Fibroblast of lung (primary cell): ENCODE data around the gene ZNF366. TPM values are rescaled to one million over a fixed set of nuclear protein-coding genes. Genes with fewer than 3 reads are reported as not detected.
A peak's percentile ranks its signal among the peaks of the same experiment; 100 is the strongest.

Experiments used
- DNase-seq, 2 donors: peaks; one replicate each; pipeline versions ENCODE4 v3.0.0 to v3.0.0-alpha.2; 2010; ENCODE audit warnings: low read depth in 2 of 2
- H2AFZ ChIP-seq: 2 replicates; pipeline ENCODE4 v1.5.1; 2012; ENCODE audit warnings: low read length, control low read depth, inconsistent platforms
- H3K27ac ChIP-seq: 2 replicates; pipeline ENCODE4 v1.5.1; 2011; ENCODE audit warnings: low read length, control low read depth; ENCODE audit not compliant: insufficient read depth
- H3K27me3 ChIP-seq: 2 replicates; pipeline ENCODE4 v1.5.1; 2011; ENCODE audit warnings: mild to moderate bottlenecking, low read length; ENCODE audit not compliant: control insufficient read depth, insufficient read depth
- H3K36me3 ChIP-seq: 2 replicates; pipeline ENCODE4 v1.5.1; 2011; ENCODE audit warnings: low read length; ENCODE audit not compliant: control insufficient read depth, insufficient read depth
- H3K4me1 ChIP-seq: 2 replicates; pipeline ENCODE4 v1.5.1; 2011; ENCODE audit warnings: low read length; ENCODE audit not compliant: control insufficient read depth, insufficient read depth; ENCODE audit errors: extremely low read depth
- H3K4me2 ChIP-seq: 2 replicates; pipeline ENCODE4 v1.5.1; 2011; ENCODE audit warnings: low read length, control low read depth; ENCODE audit not compliant: insufficient read depth; ENCODE audit errors: extremely low read depth
- H3K4me3 ChIP-seq, 4 experiments: fragments of 200-600 bp in 1 of 4; sonication (generic) in 1 of 4; replicated peaks in 1 of 4; 2 replicates each; pipeline ENCODE4 v1.5.1; 2011 to 2016; ENCODE audit warnings: low read length in 4 of 4, low read depth in 3 of 4, mild to moderate bottlenecking in 3 of 4, control low read depth in 2 of 4, inconsistent platforms in 1 of 4, mixed read lengths in 1 of 4; ENCODE audit not compliant: insufficient read depth in 1 of 4; ENCODE audit errors: control extremely low read depth in 1 of 4
- H3K79me2 ChIP-seq: 2 replicates; pipeline ENCODE4 v1.5.1; 2012; ENCODE audit warnings: mild to moderate bottlenecking, low read length, inconsistent platforms; ENCODE audit not compliant: control insufficient read depth, insufficient read depth
- H3K9ac ChIP-seq: 2 replicates; pipeline ENCODE4 v1.5.1; 2011; ENCODE audit warnings: mild to moderate bottlenecking, low read length, control low read depth; ENCODE audit not compliant: insufficient read depth
- H3K9me3 ChIP-seq: 2 replicates; pipeline ENCODE4 v1.5.1; 2012; ENCODE audit warnings: low read depth, low read length; ENCODE audit not compliant: control insufficient read depth, insufficient read depth
- H4K20me1 ChIP-seq: 2 replicates; pipeline ENCODE4 v1.5.1; 2011; ENCODE audit warnings: low read length; ENCODE audit not compliant: control insufficient read depth, insufficient read depth; ENCODE audit errors: extremely low read depth
- CTCF ChIP-seq, 2 donors: IDR thresholded peaks in 1 of 2; conservative IDR thresholded peaks in 1 of 2; 1 replicate in 1 of 2; 2 replicates in 1 of 2; pipeline ENCODE4 v1.5.1; 2011 to 2012; ENCODE audit warnings: low read length in 2 of 2, control low read depth in 1 of 2, inconsistent platforms in 1 of 2, low read depth in 1 of 2, mild to moderate bottlenecking in 1 of 2
- EZH2 ChIP-seq: IDR thresholded peaks from 2 replicates; pipeline ENCODE4 v1.5.1; 2012; ENCODE audit warnings: low read length, control low read depth, mild to moderate bottlenecking; ENCODE audit errors: missing control alignments
- polyA plus RNA-seq, 2 donors: library from polyadenylated mRNA; depleted of rRNA in 1 of 2; stranded (reverse) in 1 of 2; unstranded in 1 of 2; fragments of >200 nt; gene quantifications; 2 replicates each; pipeline ENCODE4 v1.2.1, GENCODE V29; 2011 to 2012; ENCODE audit warnings: missing spikeins in 1 of 2
- total RNA-seq: library from RNA; depleted of rRNA; stranded (reverse); fragments of >200 nt; gene quantifications from 2 replicates; pipeline ENCODE4 v1.2.1, GENCODE V29; 2014

Gene ZNF366
- total and polyA plus RNA-seq, 2 donors (not counting 1 experiment from before 2014, with no cell fraction given) = not detected

GRCh38 chr5:72465601-72466563, 41.3 kb downstream of the ZNF366 start:
- Histone ChIP-seq H3K27me3 (no peaks in the 10 kb centered on the region), H3K4me2 (no peak overlapping the region), H4K20me1 (no peaks in the 10 kb centered on the region), H3K79me2 (no peaks in the 10 kb centered on the region), H3K9me3 (no peaks in the 10 kb centered on the region), H3K9ac (no peak overlapping the region), H3K4me1 (peaks cover 5% of the 10 kb centered on the region), H3K4me3 (no peak overlapping the region), H3K36me3 (no peaks in the 10 kb centered on the region), H3K27ac (no peak overlapping the region), H2AFZ (no peak overlapping the region)
- TF ChIP-seq EZH2 (no peak), CTCF (conservative IDR thresholded peaks at IDR 0.05 in 1 of 2, IDR thresholded peaks at IDR 0.05 in 1 of 2; ENCODE audit: low read depth in 1 of 2, low read length in 2 of 2) (no peak)
- peak; percentile 34 to 82 for DNase-seq

- Histone ChIP-seq H3K4me2 (no peak overlapping the region), H3K9ac (no peak overlapping the region), H3K9me3 (no peaks in the 10 kb centered on the region), H3K27ac (no peak overlapping the region), H2AFZ (no peak overlapping the region), H3K4me3 (no peak overlapping the region), H3K36me3 (no peaks in the 10 kb centered on the region), H3K27me3 (no peaks in the 10 kb centered on the region), H3K4me1 (peaks cover 5% of the 10 kb centered on the region), H4K20me1 (no peaks in the 10 kb centered on the region), H3K79me2 (no peaks in the 10 kb centered on the region)
- no peak for DNase-seq
- TF ChIP-seq CTCF (conservative IDR thresholded peaks at IDR 0.05 in 1 of 2, IDR thresholded peaks at IDR 0.05 in 1 of 2; ENCODE audit: low read depth in 1 of 2, low read length in 2 of 2) = no peak
Measured at GRCh38 chr5:72465066-72465465, 42.1 kb downstream of the ZNF366 start.

- H3K4me3 ChIP-seq = no peak overlapping the region
- H4K20me1 ChIP-seq = no peaks in the 10 kb centered on the region
Measured at GRCh38 chr5:72464071-72464470, 43.1 kb downstream of the ZNF366 start.

More at GRCh38 chr5:72464071-72464470, 43.1 kb downstream of the ZNF366 start:
- DNase-seq = no peak
- no peaks in the 10 kb centered on the region for H3K79me2 ChIP-seq
- peaks cover 5% of the 10 kb centered on the region for H3K4me1 ChIP-seq
- H3K36me3 ChIP-seq = no peaks in the 10 kb centered on the region
- no peak overlapping the region for H3K27ac ChIP-seq
- no peaks in the 10 kb centered on the region for H3K9me3 ChIP-seq
- no peaks in the 10 kb centered on the region for H3K27me3 ChIP-seq
- no peak overlapping the region for H3K4me2 ChIP-seq
- no peak overlapping the region for H2AFZ ChIP-seq
- H3K9ac ChIP-seq = no peak overlapping the region
- TF ChIP-seq CTCF (conservative IDR thresholded peaks at IDR 0.05 in 1 of 2, IDR thresholded peaks at IDR 0.05 in 1 of 2; ENCODE audit: low read depth in 1 of 2, low read length in 2 of 2) = no peak
- TF ChIP-seq EZH2 = no peak
